Stimulated activated CD8-positive, alpha-beta memory T cell treated with anti-CD3 and anti-CD28 coated beads, Interleukin-4, amount 100 ng/mL, for 1 hour (primary cell): ENCODE results near the gene DNASE1L2.
"Not testable (repeated sequence)": the region's sequence is repeated elsewhere in the genome, so short reads cannot be mapped to it uniquely, and the experiment has no call there.

Experiments used
- DNase-seq, 2 donors: peaks; one replicate each; pipeline ENCODE4 v3.0.0-alpha.2; 2020; ENCODE audit warnings: low read depth in 2 of 2, low spot score in 1 of 2

DNASE1L2 gene

GRCh38 chr16:2267505-2267912 is 31.3 kb downstream of the DNASE1L2 start:
- not testable (repeated sequence) for DNase-seq

- DNase-seq, result peak; percentile 90 to 94
These were observed 31.8 kb downstream of the DNASE1L2 start, which contains the start of gene RNPS1 for GRCh38 chr16:2267913-2268666. RNPS1 (minus strand) TSS chr16:2268126; CDS start chr16:2264643, 3,483 bp downstream.

DNA sequence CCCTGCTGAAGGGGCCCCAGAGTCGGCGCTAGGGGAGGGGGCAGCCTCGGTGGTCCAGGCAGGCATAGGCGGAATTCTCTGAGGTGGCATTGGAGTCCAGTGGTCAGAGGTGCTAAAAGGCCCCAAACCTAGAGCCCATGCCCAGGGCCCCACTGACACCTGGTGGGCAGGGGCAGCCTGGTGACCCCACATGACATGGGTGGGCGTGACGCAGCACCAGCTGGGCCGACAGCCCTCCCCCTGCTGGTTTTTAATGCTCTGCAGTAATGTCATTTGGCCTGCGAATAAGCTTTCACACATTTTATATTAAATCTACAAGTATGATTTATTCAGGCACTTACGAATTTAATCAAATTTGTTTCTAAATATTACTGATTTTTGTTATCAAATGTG is 33.8 kb downstream of the DNASE1L2 start:
- no peak for DNase-seq

DNA sequence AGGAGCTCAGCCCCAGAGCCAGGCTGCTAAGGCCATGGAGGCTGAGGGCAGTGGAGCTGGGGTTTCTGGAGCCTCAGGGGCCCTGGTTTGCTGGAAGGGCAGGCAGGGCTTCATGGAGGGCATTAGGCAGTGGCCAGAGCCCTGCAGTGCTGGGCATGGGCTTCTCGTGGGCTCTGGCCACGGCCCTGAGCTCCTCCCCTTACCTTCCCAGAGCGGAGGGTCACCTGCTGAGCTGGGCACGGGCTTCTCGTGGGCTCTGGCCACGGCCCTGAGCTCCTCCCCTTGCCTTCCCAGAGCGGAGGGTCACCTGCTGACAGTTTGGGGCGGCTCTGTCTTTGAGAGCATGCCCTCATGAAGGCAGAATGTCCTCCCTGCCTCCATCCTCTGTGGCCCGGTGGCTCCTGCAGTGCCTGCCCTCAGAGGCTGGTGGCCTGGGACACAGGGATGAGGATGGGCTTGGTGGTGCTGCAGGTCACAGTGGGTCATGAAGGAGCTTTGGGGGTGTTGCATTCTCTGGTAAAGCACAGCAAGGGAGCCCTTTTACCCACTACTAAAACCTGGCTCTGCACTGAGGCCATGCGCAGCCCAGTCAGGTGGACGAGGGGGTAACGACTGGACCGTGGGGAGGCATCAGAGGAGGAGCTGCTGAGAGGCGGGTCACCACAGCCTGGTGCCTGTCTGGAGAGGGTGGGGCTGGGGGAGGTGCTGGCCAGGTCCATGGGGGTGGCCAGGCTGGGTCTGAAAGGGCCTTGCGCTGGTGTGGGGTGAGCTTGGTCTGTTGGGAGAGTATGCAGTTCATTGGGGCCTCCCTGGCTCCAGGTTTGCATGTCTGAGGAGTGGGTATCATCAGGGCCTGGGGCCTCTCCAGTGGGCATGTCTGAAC is 34.6 kb downstream of the DNASE1L2 start:
- no peak for DNase-seq

GRCh38 chr16:2271848-2272461 is 35.7 kb downstream of the DNASE1L2 start:
- DNase-seq, result no peak

DNA sequence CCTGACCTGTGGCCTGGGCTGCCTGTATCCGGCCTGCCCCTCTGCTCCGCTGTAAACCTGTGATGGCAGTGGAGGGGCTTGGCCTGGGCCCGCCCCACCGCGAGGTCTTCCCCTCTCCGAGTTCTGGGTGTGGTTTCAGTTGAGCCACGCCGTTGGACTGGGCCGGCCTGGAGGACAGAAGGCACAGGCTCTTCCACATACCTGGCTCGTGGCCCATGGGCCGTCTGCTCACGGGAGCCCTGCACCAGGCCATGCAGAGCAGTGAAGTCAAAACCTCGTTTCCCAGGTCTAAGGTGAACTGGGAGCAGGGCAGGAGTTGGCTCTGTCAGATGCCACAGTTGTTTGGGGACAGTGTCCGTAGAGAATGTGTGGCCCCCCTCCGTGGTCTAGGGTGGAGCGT is 37.2 kb downstream of the DNASE1L2 start:
- DNase-seq, result no peak

DNA sequence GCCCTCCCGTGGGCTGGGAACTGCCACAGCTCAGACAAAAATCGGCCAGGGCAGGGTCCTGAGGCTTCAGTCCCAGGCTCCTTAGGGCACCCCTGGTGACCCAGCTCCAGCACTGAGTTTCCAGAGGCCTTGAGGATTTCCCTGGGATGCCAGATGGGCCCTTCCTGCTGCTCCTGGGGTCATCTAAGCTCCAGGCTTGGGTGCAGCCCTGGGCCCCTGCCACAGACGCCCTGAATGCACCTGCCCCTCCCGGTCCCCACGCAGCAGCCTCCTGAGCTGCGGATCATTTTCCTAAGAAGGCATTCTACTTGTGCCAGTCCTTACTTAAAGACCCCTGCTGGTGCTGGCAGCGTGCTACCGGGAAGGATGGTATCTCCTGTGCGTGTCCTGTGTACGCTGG is 37.7 kb downstream of the DNASE1L2 start:
- DNase-seq, result no peak

DNA sequence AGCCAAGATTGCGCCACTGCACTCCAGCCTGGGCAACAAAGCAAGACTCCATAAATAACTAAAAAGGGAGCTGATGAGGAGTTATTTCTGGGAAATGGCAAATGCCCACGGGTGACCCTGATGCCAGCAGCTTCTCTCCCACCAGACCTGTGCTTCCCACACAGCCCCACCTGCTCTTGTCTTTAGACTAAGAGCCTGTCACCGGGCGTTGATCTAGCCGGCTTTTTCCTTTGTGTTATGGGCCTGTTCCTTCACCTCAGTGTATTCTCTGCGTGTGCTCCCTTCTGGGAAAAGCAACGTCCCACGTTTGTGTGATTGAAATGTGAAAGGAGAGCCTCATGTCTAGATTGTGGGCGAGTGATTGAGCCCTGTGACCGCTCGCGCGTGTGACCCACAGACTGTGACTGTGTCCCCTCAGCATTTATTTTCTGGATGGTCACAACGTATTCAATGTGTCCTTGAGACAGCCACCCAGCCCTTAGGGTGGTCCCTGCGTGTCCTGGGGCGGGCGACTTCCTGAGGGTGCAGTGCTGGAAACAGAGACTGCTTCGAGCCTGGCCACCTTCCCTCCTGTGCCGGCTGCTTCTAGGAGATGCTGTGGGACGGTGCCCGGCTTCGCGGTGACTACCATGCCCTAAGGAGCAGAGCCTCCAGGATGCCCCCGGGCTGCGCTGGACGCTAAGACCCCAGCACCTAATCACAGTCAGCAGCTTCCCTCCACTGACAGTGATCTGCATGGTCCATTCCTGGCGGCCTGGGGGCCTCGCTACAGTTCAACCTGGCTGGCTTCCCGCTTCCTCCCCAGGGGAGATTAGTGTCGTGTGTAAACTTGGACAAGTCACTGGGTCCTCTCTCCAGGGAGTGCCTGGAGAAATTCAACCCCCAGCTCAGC is 39.5 kb downstream of the DNASE1L2 start:
- no peak for DNase-seq

DNA sequence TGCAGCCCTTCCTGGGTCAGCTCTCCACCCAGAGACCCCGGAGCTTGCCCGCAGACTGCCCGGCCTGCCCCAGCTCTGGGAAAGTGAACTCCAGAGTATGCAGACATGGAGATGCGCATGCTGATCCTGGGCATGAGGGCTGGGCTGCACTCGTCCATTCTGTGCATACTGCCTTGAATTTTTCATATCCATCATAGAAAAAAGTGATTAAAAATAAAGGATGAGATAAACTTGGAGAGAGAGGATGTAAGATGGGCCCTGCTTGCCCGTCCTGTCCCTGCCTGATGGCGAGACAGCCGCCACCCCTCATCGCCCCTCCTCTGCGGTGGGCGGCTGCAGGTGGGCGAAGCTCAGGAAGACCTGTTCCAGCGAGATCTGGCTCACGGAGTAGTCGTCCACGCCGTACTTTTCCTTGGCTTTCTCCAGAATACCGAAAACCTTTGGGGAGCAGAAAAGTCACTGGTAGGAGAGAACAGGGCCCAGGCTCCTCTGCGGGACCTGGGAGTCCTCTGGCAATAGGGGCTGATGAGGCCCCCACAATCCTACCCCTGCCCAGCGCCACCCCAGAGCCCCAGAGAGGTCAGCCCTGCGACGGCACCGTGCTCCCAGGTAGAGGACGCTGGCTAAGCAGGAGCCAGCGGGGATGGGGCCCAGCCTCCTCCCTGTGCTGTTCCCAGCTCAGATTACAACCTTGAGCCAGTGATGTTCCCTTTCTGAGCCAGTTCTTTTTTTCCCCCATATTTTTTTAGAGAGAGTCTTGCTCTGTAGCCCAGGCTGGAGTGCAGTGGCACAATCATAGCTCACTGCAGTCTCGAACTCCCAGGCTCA is 40.3 kb downstream of the DNASE1L2 start:
- no peak for DNase-seq

DNA sequence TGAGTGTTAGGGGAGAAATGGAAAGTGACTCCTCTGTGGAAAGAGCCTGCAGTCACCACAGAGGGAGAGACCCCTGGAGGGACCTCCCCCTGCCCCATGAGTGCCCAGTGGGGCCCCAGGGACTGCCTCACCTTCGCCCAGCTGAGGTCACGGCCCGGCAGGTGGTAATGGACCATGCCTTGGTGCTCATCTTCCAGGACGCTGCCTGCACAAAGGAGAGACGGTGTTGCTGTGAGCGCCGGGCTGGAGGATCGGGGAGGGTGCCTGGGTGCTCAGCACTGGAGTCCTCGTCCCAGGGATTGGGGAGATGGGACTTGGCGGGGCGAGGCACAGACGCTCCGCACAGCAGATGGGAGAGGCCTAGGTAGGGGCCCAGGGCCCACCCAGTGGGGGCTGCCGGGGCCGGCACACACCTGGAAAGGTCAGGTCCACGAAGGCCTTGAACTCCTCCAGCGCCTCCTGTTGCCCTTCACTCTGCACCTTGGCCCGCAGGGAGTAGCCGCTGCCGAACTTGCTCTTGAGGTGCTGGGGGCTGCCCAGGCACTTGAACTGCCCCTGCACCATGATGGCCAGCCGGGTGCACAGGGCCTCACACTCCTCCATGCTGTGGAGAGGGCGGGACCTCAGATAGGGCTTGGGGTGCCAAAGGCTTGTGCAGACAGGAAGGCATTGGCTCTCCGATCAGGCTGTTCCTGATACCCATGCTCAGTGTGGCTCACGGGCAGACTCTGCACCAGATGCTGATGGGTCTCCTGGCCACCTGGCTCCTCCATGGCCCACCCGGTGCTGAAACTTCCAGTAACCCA is 41.4 kb downstream of the DNASE1L2 start:
- DNase-seq, result no peak

GRCh38 chr16:2278272-2278608 is 42.0 kb downstream of the DNASE1L2 start:
- no peak for DNase-seq

DNA sequence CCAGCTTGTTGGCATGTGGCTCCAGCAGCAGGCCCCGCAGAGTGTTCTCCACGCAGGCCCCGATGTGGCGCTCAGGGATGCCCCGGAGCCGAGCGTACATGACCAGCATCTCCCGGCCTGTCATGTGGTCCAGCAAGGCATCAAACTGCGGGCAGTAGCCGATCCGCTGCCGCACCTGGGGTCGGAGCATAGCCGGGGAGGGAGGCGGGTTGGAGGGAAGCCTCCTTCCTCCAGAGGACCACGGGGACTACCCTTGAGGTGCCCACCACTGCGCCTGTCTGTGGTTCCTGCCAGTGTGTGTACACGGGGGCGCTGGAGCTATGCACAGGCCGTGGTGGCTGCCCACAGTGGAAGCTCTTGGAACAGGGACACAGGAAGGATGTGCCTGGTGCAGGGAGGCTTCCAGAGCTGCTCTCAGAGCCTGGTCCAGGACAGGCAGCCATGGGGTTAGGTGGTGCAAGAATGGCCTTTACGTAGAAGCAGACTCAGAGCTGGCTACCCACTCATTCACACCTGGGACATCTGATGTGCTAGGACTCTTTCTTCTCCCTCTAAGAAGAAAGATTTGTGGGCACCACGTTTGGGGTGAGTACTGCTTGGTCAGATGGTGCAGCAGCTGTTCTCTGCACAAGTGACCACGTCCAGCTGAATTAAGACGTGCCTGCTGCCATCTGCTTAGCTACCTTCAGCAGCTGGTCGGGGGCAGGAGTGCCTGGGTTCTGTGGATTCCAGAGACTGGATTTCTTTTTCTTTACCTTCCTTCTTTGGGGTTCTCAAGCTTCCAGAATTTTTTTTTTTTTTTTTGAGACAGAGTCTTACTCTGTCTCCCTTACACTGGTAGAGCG is 42.9 kb downstream of the DNASE1L2 start:
- DNase-seq, result no peak

DNA sequence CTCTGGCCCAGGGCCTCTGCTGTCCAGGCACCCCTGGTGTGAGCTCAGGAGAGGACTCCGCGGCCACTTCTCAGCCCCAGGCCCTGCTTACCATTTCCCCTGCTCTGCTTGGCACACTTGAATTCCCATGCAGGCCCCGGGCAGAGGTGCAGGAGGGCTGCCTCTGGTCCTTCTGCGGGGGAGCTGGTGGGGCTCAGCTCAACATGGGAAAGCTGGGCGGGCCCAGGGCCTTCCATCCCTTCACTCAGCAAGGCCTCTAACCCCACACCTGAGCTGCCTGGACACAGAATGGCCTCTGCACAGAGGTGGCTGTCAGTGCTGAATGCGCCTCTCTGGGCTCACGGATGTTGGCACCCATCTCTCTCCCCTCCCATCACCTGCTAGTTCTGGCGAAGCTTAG is 44.2 kb downstream of the DNASE1L2 start:
- no peak for DNase-seq

GRCh38 chr16:2280981-2281542 is 44.8 kb downstream of the DNASE1L2 start:
- DNase-seq, result no peak

DNA sequence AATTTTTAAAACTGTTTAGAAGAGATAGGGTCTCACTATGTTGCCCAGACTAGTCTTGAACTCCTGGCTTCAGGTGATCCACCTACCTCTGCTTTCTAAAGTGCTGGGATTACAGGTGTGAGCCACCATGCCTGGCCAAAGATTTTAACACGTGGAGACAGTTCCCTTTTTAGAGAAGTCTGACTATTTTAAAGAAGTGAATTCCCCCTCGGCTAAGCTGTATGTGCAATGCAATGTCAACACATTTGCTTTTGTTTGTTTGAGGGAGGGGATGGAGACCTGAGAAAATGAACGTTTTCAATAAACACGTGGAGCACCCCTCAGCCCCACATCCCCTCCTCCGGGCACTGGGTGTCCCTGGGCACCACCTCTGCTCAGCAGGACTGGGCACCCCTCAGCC is 46.0 kb downstream of the DNASE1L2 start:
- DNase-seq, result no peak

GRCh38 chr16:2282866-2283555 is 46.8 kb downstream of the DNASE1L2 start:
- DNase-seq, result no peak

GRCh38 chr16:2284001-2284770 is 47.9 kb downstream of the DNASE1L2 start:
- no peak for DNase-seq
